Sigmoid colon (tissue), 3 donors: ENCODE measurements around the gene ZNF208.

Source experiments
- CTCF ChIP-seq, 4 experiments: fragments of 450-650 bp in 3 of 4; fragments of 200-600 bp in 1 of 4; IDR thresholded peaks; one replicate each; pipeline ENCODE4 v1.5.1; 2016 to 2019; ENCODE audit warnings: antibody characterized with exemption in 4 of 4, mild to moderate bottlenecking in 3 of 4, moderate library complexity in 2 of 4
- POLR2A ChIP-seq, 2 donors: fragments of 450-650 bp; IDR thresholded peaks; one replicate each; pipeline ENCODE4 v1.6.1; 2016; ENCODE audit warnings: antibody characterized with exemption in 2 of 2, mild to moderate bottlenecking in 2 of 2, moderate library complexity in 2 of 2

- no peak for TF ChIP-seq CTCF (IDR thresholded peaks at IDR 0.05)
- no peak for TF ChIP-seq POLR2A (IDR thresholded peaks at IDR 0.05)
Observed at GRCh38 chr19:21910318-21910717, 100.4 kb downstream of the ZNF208 start.
